Measurements from ENCODE around the gene SMYD3. TPM values are rescaled to one million over a fixed set of nuclear protein-coding genes. Genes with fewer than 3 reads are reported as not detected.

Gene SMYD3
- total and polyA plus RNA-seq, 9 of the 15 experiments (the other 6 are each of a cell fraction or from before 2014, with no cell fraction given): 128 to 440 (median 197) TPM

DNA sequence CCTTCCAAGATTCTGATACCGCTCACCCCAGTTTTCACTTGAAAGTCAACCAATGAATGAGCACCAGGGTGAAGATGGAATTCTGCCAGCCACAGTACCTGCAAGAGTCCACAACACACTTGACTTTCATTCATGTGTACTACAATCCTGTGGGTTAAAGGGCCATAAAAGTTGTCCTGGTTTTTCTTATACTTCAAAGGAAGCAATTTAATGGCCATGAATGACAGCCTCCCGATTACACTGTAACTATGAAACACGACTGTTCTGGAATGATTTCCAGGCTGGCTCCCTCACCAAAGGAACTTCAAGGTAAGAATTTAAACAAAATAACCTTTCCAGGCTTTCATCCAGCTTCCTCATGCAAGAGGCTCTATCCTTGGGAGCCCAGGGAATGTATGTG is 502.8 kb downstream of the SMYD3 start (continued):
- TF ChIP-seq, protein P1, sequence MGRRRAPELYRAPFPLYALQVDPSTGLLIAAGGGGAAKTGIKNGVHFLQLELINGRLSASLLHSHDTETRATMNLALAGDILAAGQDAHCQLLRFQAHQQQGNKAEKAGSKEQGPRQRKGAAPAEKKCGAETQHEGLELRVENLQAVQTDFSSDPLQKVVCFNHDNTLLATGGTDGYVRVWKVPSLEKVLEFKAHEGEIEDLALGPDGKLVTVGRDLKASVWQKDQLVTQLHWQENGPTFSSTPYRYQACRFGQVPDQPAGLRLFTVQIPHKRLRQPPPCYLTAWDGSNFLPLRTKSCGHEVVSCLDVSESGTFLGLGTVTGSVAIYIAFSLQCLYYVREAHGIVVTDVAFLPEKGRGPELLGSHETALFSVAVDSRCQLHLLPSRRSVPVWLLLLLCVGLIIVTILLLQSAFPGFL (CRISPR knock-in tag; IDR thresholded peaks at IDR 0.05): no peak
- no peak for TF ChIP-seq FIP1L1 (IDR thresholded peaks at IDR 0.05; ENCODE audit: low read depth, low read length, poor library complexity, severe bottlenecking)

DNA sequence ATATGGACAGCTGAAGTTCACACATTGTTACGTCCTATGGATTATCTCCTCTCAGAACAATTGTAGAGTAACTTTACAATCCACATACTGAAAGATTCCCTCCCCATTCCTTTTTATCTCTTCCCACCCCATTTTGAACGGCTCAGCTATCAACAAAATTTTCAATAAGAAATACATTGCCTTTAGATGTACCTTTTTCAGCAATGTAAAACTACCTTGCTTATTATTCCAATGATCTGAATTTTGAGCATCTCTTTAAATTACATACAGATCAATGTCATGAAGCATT is 503.7 kb downstream of the SMYD3 start:
- Histone ChIP-seq H3K4me2 (ENCODE audit: insufficient read depth, low read length) (no peak overlapping the region), H3K4me1 (replicated peaks in 1 of 2; ENCODE audit: control insufficient read depth in 2 of 2, insufficient read depth in 2 of 2, low read length in 2 of 2) (peaks cover 0 to 3% of the 10 kb centered on the region in 2 experiments; a peak in 2 of 5 replicates), H3K36me3 (ENCODE audit: control insufficient read depth, insufficient read depth, low read length) (no peaks in the 10 kb centered on the region), H3K9me3 (replicated peaks; ENCODE audit: control insufficient read depth, insufficient read depth, low read depth, low read length) (no peaks in the 10 kb centered on the region), H4K20me1 (replicated peaks; ENCODE audit: control insufficient read depth, insufficient read depth, low read length) (no peaks in the 10 kb centered on the region), H3K27me3 (ENCODE audit: control insufficient read depth in 2 of 2, insufficient read depth in 2 of 2, low read length in 2 of 2) (no peaks in the 10 kb centered on the region), H3K79me2 (ENCODE audit: control insufficient read depth, insufficient read depth, low read length) (no peaks in the 10 kb centered on the region), H3K9me1 (ENCODE audit: control insufficient read depth, insufficient read depth, low read length) (peaks cover 2% of the 10 kb centered on the region), H3K4me3 (no peak overlapping the region), H3K27ac (ENCODE audit: extremely low read depth, low read depth, low read length) (no peak overlapping the region), H2AFZ (ENCODE audit: low read depth, low read length) (no peak overlapping the region), H3K9ac (ENCODE audit: insufficient read depth in 1 of 2, low read depth in 2 of 2, low read length in 2 of 2) (no peak overlapping the region)
- intact Hi-C loops (cut with micrococcal nuclease): loop anchor here (1.0 to 5.0 kb wide), 5 partner anchors 146 to 850 kb away; no protein-coding TSS in a partner anchor
- in situ Hi-C loops (cut with MboI): loop anchor here (5.0 to 25.0 kb wide), 3 partner anchors 284 to 846 kb away; no protein-coding TSS in a partner anchor
- WGBS (ENCODE audit: insufficient coverage, low coverage, missing lambda C conversion rate): 36% methylated on average over 2 of the region's 2 CpGs
- DNase-seq (ENCODE audit: extremely low read depth in 1 of 4, low spot score in 3 of 4) (no peak), FAIRE-seq (no peak), ATAC-seq (no peak)
- ChIA-PET CTCF (ENCODE audit: low intra/inter-chr PET ratio) (interaction anchor here (0.7 to 1.9 kb wide), 4 partner anchors 131 to 850 kb away, joined by 3 to 8 read pairs (median 6); no protein-coding TSS in a partner anchor), POLR2A (interaction anchor here (0.8 kb wide), 1 partner anchor 20 kb away, joined by 3 read pairs; no protein-coding TSS in a partner anchor)
- no TSS peak for BruUV-seq (replicated peaks)
- no peak for TF ChIP-seq MYNN (IDR thresholded peaks at IDR 0.05)
- TF ChIP-seq MYNN (CRISPR knock-in tag; IDR thresholded peaks at IDR 0.05): no peak
- no peak for TF ChIP-seq NFIC (IDR thresholded peaks at IDR 0.05)
- TF ChIP-seq NFATC3 (IDR thresholded peaks at IDR 0.05): no peak
- TF ChIP-seq, protein P2, sequence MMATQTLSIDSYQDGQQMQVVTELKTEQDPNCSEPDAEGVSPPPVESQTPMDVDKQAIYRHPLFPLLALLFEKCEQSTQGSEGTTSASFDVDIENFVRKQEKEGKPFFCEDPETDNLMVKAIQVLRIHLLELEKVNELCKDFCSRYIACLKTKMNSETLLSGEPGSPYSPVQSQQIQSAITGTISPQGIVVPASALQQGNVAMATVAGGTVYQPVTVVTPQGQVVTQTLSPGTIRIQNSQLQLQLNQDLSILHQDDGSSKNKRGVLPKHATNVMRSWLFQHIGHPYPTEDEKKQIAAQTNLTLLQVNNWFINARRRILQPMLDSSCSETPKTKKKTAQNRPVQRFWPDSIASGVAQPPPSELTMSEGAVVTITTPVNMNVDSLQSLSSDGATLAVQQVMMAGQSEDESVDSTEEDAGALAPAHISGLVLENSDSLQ (IDR thresholded peaks at IDR 0.05): peak; percentile 3; the same call in 1 of the 2 replicates
- TF ChIP-seq, protein P3, sequence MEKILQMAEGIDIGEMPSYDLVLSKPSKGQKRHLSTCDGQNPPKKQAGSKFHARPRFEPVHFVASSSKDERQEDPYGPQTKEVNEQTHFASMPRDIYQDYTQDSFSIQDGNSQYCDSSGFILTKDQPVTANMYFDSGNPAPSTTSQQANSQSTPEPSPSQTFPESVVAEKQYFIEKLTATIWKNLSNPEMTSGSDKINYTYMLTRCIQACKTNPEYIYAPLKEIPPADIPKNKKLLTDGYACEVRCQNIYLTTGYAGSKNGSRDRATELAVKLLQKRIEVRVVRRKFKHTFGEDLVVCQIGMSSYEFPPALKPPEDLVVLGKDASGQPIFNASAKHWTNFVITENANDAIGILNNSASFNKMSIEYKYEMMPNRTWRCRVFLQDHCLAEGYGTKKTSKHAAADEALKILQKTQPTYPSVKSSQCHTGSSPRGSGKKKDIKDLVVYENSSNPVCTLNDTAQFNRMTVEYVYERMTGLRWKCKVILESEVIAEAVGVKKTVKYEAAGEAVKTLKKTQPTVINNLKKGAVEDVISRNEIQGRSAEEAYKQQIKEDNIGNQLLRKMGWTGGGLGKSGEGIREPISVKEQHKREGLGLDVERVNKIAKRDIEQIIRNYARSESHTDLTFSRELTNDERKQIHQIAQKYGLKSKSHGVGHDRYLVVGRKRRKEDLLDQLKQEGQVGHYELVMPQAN (IDR thresholded peaks at IDR 0.05; ENCODE audit: borderline replicate concordance): no peak
- TF ChIP-seq SP1 (CRISPR knock-in tag; IDR thresholded peaks at IDR 0.05): no peak
- no peak for TF ChIP-seq SIX5 (IDR thresholded peaks at IDR 0.05; ENCODE audit: borderline replicate concordance in 1 of 2, insufficient read depth in 1 of 2, low read depth in 1 of 2, low read length in 2 of 2)
- no peak for TF ChIP-seq EP300 (IDR thresholded peaks at IDR 0.05; ENCODE audit: low read length)
- no peak for TF ChIP-seq ZKSCAN8 (CRISPR knock-in tag; IDR thresholded peaks at IDR 0.05)
- no peak for TF ChIP-seq BRCA1 (IDR thresholded peaks at IDR 0.05)
- TF ChIP-seq BRCA1 (CRISPR knock-in tag; IDR thresholded peaks at IDR 0.05): no peak

All from K562 (cell line).